Right lobe of liver (tissue), 6 donors: ENCODE measurements around the gene CLEC19A. TPM values are rescaled to one million over a fixed set of nuclear protein-coding genes. Genes with fewer than 3 reads are reported as not detected.

Experiments
- ATAC-seq, 4 donors: fragments of 200-7000 bp; cut with Tn5 transposase; one replicate each; pipeline ENCODE4 v1.9.1; 2020; ENCODE audit warnings: mild to moderate bottlenecking in 4 of 4, moderate library complexity in 4 of 4
- DNase-seq, 3 donors: peaks; one replicate each; pipeline ENCODE4 v3.0.0-alpha.2; 2020
- H3K27ac ChIP-seq, 3 donors: fragments of 200-600 bp; one replicate each; pipeline ENCODE4 v1.8.0; 2022
- H3K27me3 ChIP-seq, 2 donors: fragments of 200-600 bp; one replicate each; pipeline ENCODE4 v1.8.0; 2022
- H3K36me3 ChIP-seq, 4 donors: fragments of 200-600 bp; sonication (generic) in 1 of 4; one replicate each; pipeline versions ENCODE4 v1.5.1 to v1.8.0; 2017 to 2022; ENCODE audit warnings: control low read depth in 1 of 4
- H3K4me1 ChIP-seq, 4 donors: fragments of 200-600 bp; sonication (generic) in 1 of 4; one replicate each; pipeline versions ENCODE4 v1.5.1 to v1.8.0; 2017 to 2022; ENCODE audit warnings: control low read depth in 1 of 4
- H3K4me3 ChIP-seq, 3 donors: fragments of 200-600 bp; one replicate each; pipeline ENCODE4 v1.8.0; 2022
- H3K9me3 ChIP-seq, 4 donors: fragments of 200-600 bp; sonication (generic) in 1 of 4; one replicate each; pipeline versions ENCODE4 v1.5.1 to v1.8.0; 2017 to 2022; ENCODE audit warnings: control low read depth in 1 of 4
- CTCF ChIP-seq, 4 donors: fragments of 200-600 bp in 3 of 4; fragments of 450-650 bp in 1 of 4; IDR thresholded peaks; one replicate each; pipeline versions ENCODE4 v1.5.1 to v1.8.0; 2016 to 2022; ENCODE audit warnings: antibody characterized with exemption in 4 of 4, mild to moderate bottlenecking in 2 of 4
- POLR2A ChIP-seq: fragments of 450-650 bp; IDR thresholded peaks from one replicate; pipeline ENCODE4 v1.6.1; 2017; ENCODE audit warnings: antibody characterized with exemption, mild to moderate bottlenecking
- WGBS: methylation state at CpG from one replicate; pipeline ENCODE4 v1.1.6; 2018; ENCODE audit warnings: low coverage, low lambda C conversion rate; ENCODE audit not compliant: insufficient coverage; ENCODE audit errors: missing lambda C conversion rate; 5-methylcytosine and 5-hydroxymethylcytosine counted together
- intact Hi-C, 2 donors: fragments of 100-400 bp; cut with DNase I; formaldehyde crosslinking; loops; one replicate each; pipeline versions ENCODE4 v1.11.2 to v1.14.1; 2022
- total RNA-seq, 6 experiments: library from RNA; depleted of rRNA in 2 of 6; stranded (reverse); fragments of >200 nt in 2 of 6; fragmentation: NEBNext Ultra II Directional in 3 of 6; extraction: Animal tissue kit (Norgen Biotek cat#: 25700) in 3 of 6; gene quantifications; one replicate each; pipeline versions ENCODE4 v1.1.0 to v1.2.4, GENCODE V29; 2016 to 2023
- donor health status: DM: no; HTN: yes; CAD: no.
- donor health status: DM: no; HTN: no; CAD: no.
- donor health status: DM: no; HTN: no; CAD: no.
- donor health status: DM: no; HTN: yes; CAD: no.
- donor health status: DM: no; HTN: yes; CAD: no.

CLEC19A gene
- total RNA-seq, 6 experiments from 2014 or later: 0.12 TPM; not detected in 5

GRCh38 chr16:19264123-19264673, 21.3 kb upstream of the CLEC19A start:
- Histone ChIP-seq H3K4me3 (no peak overlapping the region), H3K27ac (no peak overlapping the region), H3K9me3 (no peaks in the 10 kb centered on the region), H3K4me1 (no peaks in the 10 kb centered on the region), H3K36me3 (no peaks in the 10 kb centered on the region), H3K27me3 (no peaks in the 10 kb centered on the region)
- ATAC-seq (no peak), DNase-seq (no peak)
- intact Hi-C loops: no loop called here
- TF ChIP-seq POLR2A (no peak), CTCF (IDR thresholded peaks at IDR 0.05) (no peak)
- 79% methylated on average over 4 of the region's 4 CpGs for WGBS

GRCh38 chr16:19265380-19265930, 20.1 kb upstream of the CLEC19A start:
- intact Hi-C loops: no loop called here
- no peaks in the 10 kb centered on the region for H3K27me3 ChIP-seq
- no peaks in the 10 kb centered on the region for H3K9me3 ChIP-seq
- H3K27ac ChIP-seq: no peak overlapping the region
- no peaks in the 10 kb centered on the region for H3K36me3 ChIP-seq
- ATAC-seq: no peak
- TF ChIP-seq POLR2A (no peak), CTCF (IDR thresholded peaks at IDR 0.05) (no peak)
- H3K4me3 ChIP-seq: no peak overlapping the region
- DNase-seq: no peak
- no peaks in the 10 kb centered on the region for H3K4me1 ChIP-seq
- WGBS: 88% methylated on average over 9 of the region's 9 CpGs

GRCh38 chr16:19266774-19267173, 18.8 kb upstream of the CLEC19A start:
- no peaks in the 10 kb centered on the region for H3K27me3 ChIP-seq
- intact Hi-C loops: no loop called here
- DNase-seq: no peak
- no peaks in the 10 kb centered on the region for H3K9me3 ChIP-seq
- 93% methylated on average over 5 of the region's 11 CpGs for whole genome bisulfite sequencing
- ATAC-seq: no peak
- TF ChIP-seq CTCF (IDR thresholded peaks at IDR 0.05): no peak
- no peak for TF ChIP-seq POLR2A
- no peak overlapping the region for H3K4me3 ChIP-seq
- no peaks in the 10 kb centered on the region for H3K36me3 ChIP-seq
- H3K27ac ChIP-seq: no peak overlapping the region
- H3K4me1 ChIP-seq: no peaks in the 10 kb centered on the region

- Histone ChIP-seq H3K4me1 (no peaks in the 10 kb centered on the region), H3K4me3 (no peak overlapping the region), H3K36me3 (no peaks in the 10 kb centered on the region), H3K9me3 (no peaks in the 10 kb centered on the region), H3K27me3 (no peaks in the 10 kb centered on the region), H3K27ac (no peak overlapping the region)
- intact Hi-C loops: no loop called here
- no peak for DNase-seq
- ATAC-seq: no peak
- TF ChIP-seq POLR2A (no peak), CTCF (IDR thresholded peaks at IDR 0.05) (no peak)
- WGBS: 44% methylated on average over 2 of the region's 2 CpGs
These were observed 16.4 kb upstream of the CLEC19A start for GRCh38 chr16:19269098-19269497.
